Esophagus (tissue), 2 donors: ENCODE data around the gene RBM28. TPM values are rescaled to one million over a fixed set of nuclear protein-coding genes. Genes with fewer than 3 reads are reported as not detected.

Source experiments
- H3K27ac ChIP-seq, 2 donors: one replicate each; pipeline ENCODE4 v1.5.1; 2013; ENCODE audit warnings: low read depth in 2 of 2, mild to moderate bottlenecking in 2 of 2, inconsistent platforms in 1 of 2, low read length in 1 of 2, moderate library complexity in 1 of 2
- H3K27me3 ChIP-seq, 2 donors: one replicate each; pipeline ENCODE4 v1.6.1; 2013; ENCODE audit warnings: low read length in 2 of 2, control low read depth in 1 of 2, mild to moderate bottlenecking in 1 of 2; ENCODE audit not compliant: insufficient read depth in 2 of 2, control insufficient read depth in 1 of 2
- H3K36me3 ChIP-seq, 2 donors: one replicate each; pipeline ENCODE4 v1.6.1; 2013; ENCODE audit warnings: low read length in 1 of 2; ENCODE audit not compliant: control insufficient read depth in 2 of 2, insufficient read depth in 2 of 2
- H3K4me1 ChIP-seq, 2 donors: one replicate each; pipeline ENCODE4 v1.6.1; 2013; ENCODE audit warnings: low read length in 1 of 2; ENCODE audit not compliant: control insufficient read depth in 2 of 2, insufficient read depth in 2 of 2
- H3K4me3 ChIP-seq, 2 donors: one replicate each; pipeline ENCODE4 v1.5.1; 2013; ENCODE audit warnings: low read length in 2 of 2, mild to moderate bottlenecking in 2 of 2, low read depth in 1 of 2, moderate library complexity in 1 of 2
- H3K9me3 ChIP-seq, 2 donors: one replicate each; pipeline ENCODE4 v1.6.1; 2013; ENCODE audit warnings: mild to moderate bottlenecking in 2 of 2, low read depth in 1 of 2, low read length in 1 of 2, moderate library complexity in 1 of 2; ENCODE audit not compliant: control insufficient read depth in 2 of 2, insufficient read depth in 1 of 2
- WGBS, 2 donors: extraction: QIAGEN DNeasy Blood & Tissue Kit; methylation state at CpG; one replicate each; pipeline ENCODE4 v1.1.7; 2013; 5-methylcytosine and 5-hydroxymethylcytosine counted together
- polyA plus RNA-seq, 2 donors: library from polyadenylated mRNA; stranded (reverse); fragments of 200-250 nt; gene quantifications; one replicate each; pipeline ENCODE4 v1.2.3, GENCODE V29; 2013
- donor health status: healthy with polysubstance abuse.
- donor health status: Bipolar disorder and iron deficiency.

Gene RBM28
- polyA plus RNA-seq = 10 to 100 TPM; 16.0 to 20.1 TPM

- Histone ChIP-seq H3K4me3 (peak within 1 kb of the TSS; percentile 57 to 81), H3K27me3 (no peaks in the 10 kb centered on the region), H3K36me3 (no peaks in the 10 kb centered on the region), H3K9me3 (no peaks in the 10 kb centered on the region), H3K4me1 (no peaks in the 10 kb centered on the region), H3K27ac (peak within 1 kb of the TSS; percentile 76 to 77)
- WGBS, 2 donors = 12 to 13% methylated on average over 49 of the region's 49 CpGs
Measured at GRCh38 chr7:128343554-128344430, at the start of gene RBM28. TSS of gene RBM28 (minus strand) at chr7:128343908. CDS start at chr7:128343793, 115 bp downstream.

- Histone ChIP-seq H3K9me3 (no peaks in the 10 kb centered on the region), H3K27ac (no peak overlapping the region), H3K4me1 (no peaks in the 10 kb centered on the region), H3K36me3 (peaks cover 3 to 31% of the 10 kb centered on the region in 2 donors), H3K4me3 (no peak overlapping the region), H3K27me3 (no peaks in the 10 kb centered on the region)
- 93 to 95% methylated on average over 18 of the region's 18 CpGs for WGBS, 2 donors
Measured at GRCh38 chr7:128392446-128393327, 49.0 kb upstream of the RBM28 start.

- Histone ChIP-seq H3K27me3 (no peaks in the 10 kb centered on the region), H3K36me3 (peaks cover 3 to 31% of the 10 kb centered on the region in 2 donors), H3K9me3 (no peaks in the 10 kb centered on the region), H3K27ac (no peak overlapping the region), H3K4me3 (no peak overlapping the region), H3K4me1 (no peaks in the 10 kb centered on the region)
- 90 to 93% methylated on average over 7 of the region's 7 CpGs for WGBS, 2 donors
Measured at GRCh38 chr7:128391805-128392204, 48.1 kb upstream of the RBM28 start.

- no peak overlapping the region for H3K4me3 ChIP-seq
- no peak overlapping the region for H3K27ac ChIP-seq
- no peaks in the 10 kb centered on the region for H3K4me1 ChIP-seq
- H3K36me3 ChIP-seq = peaks cover 3 to 26% of the 10 kb centered on the region in 2 donors
- WGBS, 2 donors = 79 to 81% methylated on average over 3 of the region's 3 CpGs
- H3K27me3 ChIP-seq = no peaks in the 10 kb centered on the region
- no peaks in the 10 kb centered on the region for H3K9me3 ChIP-seq
Measured at GRCh38 chr7:128390871-128391565, 47.3 kb upstream of the RBM28 start.

GRCh38 chr7:128389618-128390329, 46.1 kb upstream of the RBM28 start:
- Histone ChIP-seq H3K4me3 (no peak overlapping the region), H3K27me3 (no peaks in the 10 kb centered on the region), H3K4me1 (no peaks in the 10 kb centered on the region), H3K27ac (no peak overlapping the region), H3K9me3 (no peaks in the 10 kb centered on the region), H3K36me3 (peaks cover 3 to 20% of the 10 kb centered on the region in 2 donors)
- 69% methylated on average over 9 of the region's 9 CpGs for WGBS, 2 donors

GRCh38 chr7:128389085-128389617, 45.4 kb upstream of the RBM28 start:
- Histone ChIP-seq H3K4me3 (no peak overlapping the region), H3K27me3 (no peaks in the 10 kb centered on the region), H3K9me3 (no peaks in the 10 kb centered on the region), H3K36me3 (peaks cover 3 to 15% of the 10 kb centered on the region in 2 donors), H3K4me1 (no peaks in the 10 kb centered on the region), H3K27ac (no peak overlapping the region)
- 48 to 62% methylated on average over 2 of the region's 2 CpGs for WGBS, 2 donors

GRCh38 chr7:128388145-128388485, 44.4 kb upstream of the RBM28 start:
- no peaks in the 10 kb centered on the region for H3K9me3 ChIP-seq
- no peak overlapping the region for H3K27ac ChIP-seq
- H3K27me3 ChIP-seq = no peaks in the 10 kb centered on the region
- WGBS, 2 donors = 39 to 40% methylated on average over 3 of the region's 3 CpGs
- no peak overlapping the region for H3K4me3 ChIP-seq
- H3K4me1 ChIP-seq = no peaks in the 10 kb centered on the region
- peaks cover 0 to 7% of the 10 kb centered on the region in 2 donors for H3K36me3 ChIP-seq

GRCh38 chr7:128387216-128388144, 43.8 kb upstream of the RBM28 start:
- no peaks in the 10 kb centered on the region for H3K27me3 ChIP-seq
- H3K27ac ChIP-seq = no peak overlapping the region
- H3K36me3 ChIP-seq = peaks cover 0 to 1% of the 10 kb centered on the region in 2 donors
- H3K9me3 ChIP-seq = no peaks in the 10 kb centered on the region
- no peak overlapping the region for H3K4me3 ChIP-seq
- H3K4me1 ChIP-seq = no peaks in the 10 kb centered on the region
- 21 to 25% methylated on average over 24 of the region's 24 CpGs for WGBS, 2 donors
